HG03175 (cell line): Measurements from ENCODE around the gene B3GALT5.

Experiments
- ATAC-seq: cut with Tn5 transposase; IDR thresholded peaks from one replicate; pipeline ENCODE4 v1.9.1; 2021; ENCODE audit warnings: mild to moderate bottlenecking, moderate library complexity; ENCODE audit not compliant: unreplicated experiment

Gene B3GALT5

GRCh38 chr21:39663742-39664492 is 51.2 kb downstream of the B3GALT5 start:
- no peak for ATAC-seq

DNA sequence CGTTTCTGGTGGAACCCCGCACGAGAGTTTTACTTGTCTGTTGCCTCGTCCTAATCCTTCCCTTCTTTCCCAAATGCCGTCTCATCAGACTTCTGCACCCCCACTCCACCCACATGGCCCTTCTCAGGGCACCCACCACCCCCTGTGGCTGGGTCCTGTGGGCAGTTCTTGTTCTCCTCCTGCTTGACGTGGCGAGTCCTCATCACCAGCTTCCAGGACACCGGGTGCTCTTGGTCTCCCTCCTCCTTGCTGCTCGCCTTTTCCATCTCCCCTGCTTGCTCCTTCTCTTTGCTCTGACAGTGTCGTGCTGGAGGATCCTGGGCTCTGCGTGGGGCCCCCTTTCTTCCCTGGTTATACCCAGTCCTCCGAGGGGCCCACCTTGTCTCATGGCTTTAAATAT is 51.8 kb downstream of the B3GALT5 start:
- ATAC-seq: no peak

GRCh38 chr21:39666026-39666425 is 53.3 kb downstream of the B3GALT5 start:
- ATAC-seq: no peak

GRCh38 chr21:39666681-39667315 is 54.1 kb downstream of the B3GALT5 start:
- ATAC-seq: no peak

DNA sequence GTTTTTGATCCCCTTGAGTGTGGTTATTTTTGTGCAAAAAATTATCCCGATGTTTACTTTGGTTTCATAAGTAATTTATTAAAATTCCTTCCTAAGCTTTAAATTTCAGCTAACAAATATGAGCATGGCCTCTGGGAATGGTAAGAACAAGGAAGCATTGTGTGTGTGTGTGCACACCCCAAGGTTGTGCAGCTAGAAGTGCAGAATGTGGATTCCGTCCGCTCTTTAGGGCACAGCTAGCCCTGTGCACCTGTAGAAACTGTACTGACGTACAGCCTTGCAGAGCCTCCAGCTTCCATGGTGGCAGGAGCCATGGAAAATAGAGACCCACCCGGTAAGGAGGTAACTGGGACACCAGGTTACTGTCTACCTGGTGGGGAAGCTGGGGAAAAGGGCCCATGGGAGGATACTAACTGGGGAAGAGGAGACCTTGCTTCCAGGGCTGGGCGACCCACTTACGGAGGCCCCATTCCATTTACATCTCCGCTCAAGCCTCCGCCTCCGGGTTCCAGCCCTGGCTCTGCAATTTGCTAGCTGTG is 54.7 kb downstream of the B3GALT5 start:
- ATAC-seq: no peak

DNA sequence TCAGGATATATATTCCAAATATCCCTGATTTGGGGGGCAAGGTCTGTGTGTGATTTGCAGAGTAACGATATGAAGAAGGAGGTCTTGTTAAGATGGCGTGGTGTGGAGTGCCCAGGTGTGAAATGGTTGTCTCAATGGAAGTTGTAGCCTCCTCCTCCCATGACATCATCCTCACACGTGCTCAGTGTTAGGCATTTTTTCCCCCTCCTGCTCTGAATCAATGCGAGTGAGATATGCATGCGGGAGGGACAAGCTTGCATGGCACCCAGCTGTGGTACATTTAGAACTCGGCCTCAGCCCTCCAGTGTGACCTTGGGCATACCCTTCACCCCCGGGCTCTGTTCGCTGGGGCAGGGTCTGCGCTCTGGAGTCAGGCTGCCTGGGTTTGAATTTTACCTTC is 55.6 kb downstream of the B3GALT5 start:
- no peak for ATAC-seq

- ATAC-seq: no peak
These were observed 56.7 kb downstream of the B3GALT5 start for GRCh38 chr21:39669485-39669884.

GRCh38 chr21:39669976-39670661 is 57.4 kb downstream of the B3GALT5 start:
- no peak for ATAC-seq

DNA sequence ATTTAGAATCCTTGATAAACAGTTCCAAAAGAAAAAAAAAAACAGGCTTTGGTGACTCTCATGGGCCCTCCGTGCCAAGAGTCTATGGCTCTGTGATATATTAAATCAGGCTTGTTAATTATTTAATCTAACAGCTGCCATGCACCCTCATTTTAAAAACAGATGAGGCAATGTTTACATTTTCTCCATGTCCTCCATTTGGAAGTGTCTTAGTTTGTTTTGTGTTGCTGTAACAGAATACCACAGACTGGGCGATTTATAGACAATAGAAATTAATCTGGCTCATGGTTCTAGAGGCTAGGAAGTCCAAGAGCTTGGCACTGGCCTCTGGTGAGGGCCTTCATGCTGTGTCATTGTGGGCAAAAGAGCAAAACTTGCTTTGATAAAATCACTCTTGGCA is 58.0 kb downstream of the B3GALT5 start:
- no peak for ATAC-seq

DNA sequence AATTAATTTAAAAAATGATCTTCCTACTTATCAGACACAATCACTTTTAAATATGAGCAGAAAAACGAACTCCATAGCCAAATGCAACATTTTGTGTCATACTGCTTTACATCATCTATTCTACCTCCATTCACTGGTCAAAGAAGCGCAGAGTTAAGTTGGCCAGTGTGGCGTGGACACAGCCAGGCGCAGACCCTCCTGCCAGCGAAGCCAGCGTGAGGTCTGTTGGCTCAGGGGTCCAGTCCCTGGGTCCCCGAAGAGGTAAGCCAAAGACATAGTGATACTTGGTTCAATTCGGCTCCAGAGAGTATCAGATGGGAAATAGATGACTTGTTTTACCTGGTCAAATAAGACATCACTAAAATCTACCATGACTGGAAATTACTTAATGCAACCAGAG is 59.2 kb downstream of the B3GALT5 start:
- no peak for ATAC-seq

DNA sequence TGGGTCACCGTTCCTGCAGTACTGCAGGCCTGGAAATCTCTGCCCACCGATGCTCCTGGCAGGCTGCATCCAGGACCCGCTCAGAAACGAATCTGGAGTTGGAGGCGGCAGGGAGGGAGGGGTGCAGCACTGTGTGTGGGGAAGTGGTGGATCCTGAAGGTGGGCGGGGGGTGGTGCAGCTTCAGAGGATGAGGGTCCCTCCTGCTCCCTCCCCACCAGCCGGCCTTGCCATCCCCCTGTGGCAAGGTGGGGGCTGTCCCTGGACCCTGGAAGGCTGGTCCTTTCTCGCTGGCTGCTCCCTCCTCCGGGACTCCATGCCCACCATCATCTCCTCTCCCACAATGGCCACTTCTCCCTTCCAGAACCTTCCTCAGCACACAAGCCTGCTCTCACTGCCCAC is 60.4 kb downstream of the B3GALT5 start:
- ATAC-seq: no peak

DNA sequence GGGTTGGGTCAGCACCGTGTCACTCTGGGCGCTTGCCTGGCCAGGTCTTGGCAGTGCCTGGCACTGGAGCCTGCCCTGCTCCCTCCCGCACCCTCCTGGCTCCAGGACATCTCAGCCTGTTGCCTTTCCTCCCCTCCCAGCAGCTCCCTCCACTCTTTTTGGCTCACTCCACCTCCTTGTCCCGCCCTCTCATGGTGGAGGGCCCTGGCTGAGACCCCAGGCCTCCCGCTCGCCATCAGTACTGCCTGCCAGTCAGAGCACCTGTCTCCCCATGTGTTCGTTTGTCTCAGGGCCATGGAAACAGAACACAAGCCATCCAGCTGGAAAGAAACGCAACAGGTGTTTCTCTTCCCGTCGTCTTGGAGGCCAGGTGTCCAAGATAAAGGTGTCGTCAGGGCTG is 61.0 kb downstream of the B3GALT5 start:
- no peak for ATAC-seq

DNA sequence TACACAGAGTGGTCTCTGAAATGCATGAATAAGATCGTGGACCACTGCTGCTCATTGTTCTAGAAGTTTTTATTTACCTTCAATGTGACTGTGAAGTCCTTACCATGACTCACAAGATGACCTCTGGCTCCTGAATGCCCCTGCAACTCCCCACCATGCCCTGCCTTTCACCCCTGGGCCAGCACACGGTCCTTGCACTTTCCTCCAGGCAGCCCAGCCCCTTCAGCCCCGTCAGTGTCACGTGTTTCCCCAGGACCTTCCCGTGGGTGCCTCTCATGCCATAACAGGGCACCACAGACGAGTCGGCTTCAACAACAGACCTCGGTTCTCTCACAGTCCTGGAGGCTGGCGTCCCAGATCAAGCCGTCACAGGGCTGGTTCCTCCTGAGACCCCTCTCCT is 62.1 kb downstream of the B3GALT5 start:
- ATAC-seq: no peak

GRCh38 chr21:39675590-39675989 is 62.9 kb downstream of the B3GALT5 start:
- ATAC-seq: no peak

DNA sequence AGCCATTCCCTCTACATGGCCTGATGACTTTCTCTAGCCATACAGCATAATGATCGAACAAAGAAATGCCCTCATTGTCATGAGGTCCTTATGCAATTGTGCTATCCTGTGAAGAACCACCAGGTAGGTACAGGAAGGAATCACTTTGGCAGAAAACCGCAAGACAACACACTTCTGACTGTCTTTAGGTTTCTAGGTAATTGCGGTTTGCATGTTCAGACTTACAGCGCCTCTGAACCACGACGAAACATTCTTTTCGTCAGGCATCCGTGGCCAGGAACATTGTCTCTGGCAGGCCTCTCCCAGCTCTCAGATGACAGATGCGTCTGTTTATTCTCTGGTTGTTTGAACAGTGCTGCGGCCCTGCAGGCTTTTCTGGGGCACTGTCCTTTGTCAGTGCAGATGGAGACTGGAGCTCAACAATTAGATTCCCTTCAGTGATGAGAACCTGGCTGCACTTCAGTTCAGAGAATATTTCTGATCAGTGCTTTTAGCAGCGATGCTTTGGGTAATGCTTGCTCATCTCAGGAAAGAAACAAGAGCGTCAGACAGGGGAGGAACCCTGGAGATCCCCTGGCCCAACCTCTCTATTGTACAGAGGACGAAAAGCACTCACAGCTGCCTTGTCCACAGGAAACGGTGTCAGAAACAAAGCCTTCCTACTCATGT is 63.4 kb downstream of the B3GALT5 start:
- ATAC-seq: no peak

- ATAC-seq: no peak
These were observed 67.5 kb downstream of the B3GALT5 start for GRCh38 chr21:39680216-39680615.

DNA sequence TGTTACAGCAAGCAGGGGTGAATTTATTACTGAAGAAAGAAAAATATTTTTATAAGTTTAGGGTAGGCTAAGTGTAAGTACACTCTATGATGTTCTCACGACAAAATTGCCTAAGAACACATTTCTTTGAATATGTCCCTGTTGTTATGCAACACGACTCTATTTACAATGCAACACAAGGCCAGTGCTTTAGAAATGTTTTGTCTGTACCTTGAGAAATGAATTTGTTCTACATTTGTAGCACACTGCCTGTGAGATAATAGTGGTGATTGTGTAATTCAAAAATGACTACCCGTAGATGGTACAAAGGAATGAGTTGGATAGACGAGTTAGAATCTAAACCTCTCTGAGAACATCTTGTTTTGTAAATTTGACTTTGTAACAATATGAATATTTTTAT is 68.5 kb downstream of the B3GALT5 start:
- ATAC-seq: no peak

DNA sequence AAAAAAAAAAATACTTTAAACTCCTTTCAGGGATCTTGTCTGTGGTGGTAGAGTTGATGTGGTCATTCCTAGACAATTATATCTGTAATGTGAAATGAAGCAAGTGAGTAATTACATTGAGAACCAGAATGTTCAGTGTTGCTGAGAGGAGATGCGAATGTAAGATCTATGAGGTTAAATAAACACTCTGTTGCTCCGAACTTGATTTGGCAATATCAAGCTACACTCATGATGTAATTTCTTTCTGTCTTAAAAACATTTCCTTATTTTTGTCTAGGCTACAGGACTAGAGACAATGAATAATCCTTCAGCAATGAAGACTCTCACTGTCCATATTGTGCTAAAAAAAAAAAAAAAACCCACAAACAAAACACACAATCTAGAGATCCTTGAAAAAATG is 69.1 kb downstream of the B3GALT5 start:
- no peak for ATAC-seq

DNA sequence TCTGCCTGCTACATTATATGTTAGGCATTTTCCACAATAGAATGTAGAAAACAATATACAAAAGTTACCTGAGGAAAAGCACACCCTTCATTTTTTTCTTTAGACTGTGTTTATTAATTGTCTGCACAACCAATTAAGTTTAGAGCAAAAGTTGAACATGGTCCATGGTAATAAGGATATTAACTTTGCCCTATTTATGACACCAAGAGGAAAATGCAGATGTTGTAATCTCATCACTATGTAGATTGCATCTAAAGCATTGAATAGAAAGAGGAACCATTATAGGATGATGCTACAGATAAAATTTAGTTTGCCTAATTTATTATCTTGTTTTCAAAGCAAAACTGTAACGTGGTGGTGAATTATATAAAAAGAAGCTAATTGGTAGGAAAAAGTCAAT is 72.5 kb downstream of the B3GALT5 start:
- no peak for ATAC-seq

DNA sequence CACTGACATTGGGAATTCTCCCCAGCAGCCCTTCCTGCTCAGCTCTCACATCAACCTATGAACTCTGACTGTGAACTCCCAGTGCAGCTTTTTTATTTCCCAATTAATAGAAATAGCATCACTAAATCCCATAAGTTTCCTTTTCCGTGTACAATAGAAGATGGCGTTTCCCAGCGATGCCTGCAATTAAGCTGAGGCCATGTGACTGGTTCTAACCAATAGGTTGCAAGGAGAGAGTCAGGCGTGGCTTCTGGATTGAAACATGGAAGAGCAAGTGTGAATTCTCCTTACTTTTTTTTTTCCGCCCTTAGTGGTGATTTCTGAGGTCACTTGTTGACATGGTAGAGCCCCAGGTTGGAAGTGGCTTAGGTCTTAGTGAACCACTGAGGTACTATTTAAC is 73.3 kb downstream of the B3GALT5 start:
- ATAC-seq: no peak
